Neutrophil (primary cell): ENCODE measurements around the gene LMOD1.

ENCODE experiments used
- H3K27ac ChIP-seq: fragments of 200-600 bp; sonication (generic); 2 replicates; pipeline ENCODE4 v1.5.1; 2016; ENCODE audit warnings: mild to moderate bottlenecking, moderate library complexity
- H3K27me3 ChIP-seq: fragments of 200-600 bp; sonication (generic); 2 replicates; pipeline ENCODE4 v1.6.0; 2016; ENCODE audit warnings: mild to moderate bottlenecking
- H3K36me3 ChIP-seq: fragments of 200-600 bp; sonication (generic); 2 replicates; pipeline ENCODE4 v1.5.1; 2017
- H3K4me1 ChIP-seq, 2 experiments: fragments of 200-600 bp in 1 of 2; sonication (generic) in 1 of 2; 1 replicate in 1 of 2; 2 replicates in 1 of 2; pipeline versions ENCODE4 v1.5.1 to v1.6.1; 2013 to 2016; ENCODE audit warnings: low read depth in 1 of 2, low read length in 1 of 2, mild to moderate bottlenecking in 1 of 2, moderate library complexity in 1 of 2; ENCODE audit not compliant: control insufficient read depth in 1 of 2, insufficient read depth in 1 of 2
- H3K4me3 ChIP-seq, 2 experiments: fragments of 200-600 bp in 1 of 2; sonication (generic) in 1 of 2; 1 replicate in 1 of 2; 2 replicates in 1 of 2; pipeline ENCODE4 v1.5.1; 2013 to 2016; ENCODE audit warnings: low read depth in 1 of 2, low read length in 1 of 2, mild to moderate bottlenecking in 1 of 2, moderate library complexity in 1 of 2
- H3K9me3 ChIP-seq: fragments of 200-600 bp; sonication (generic); 2 replicates; pipeline ENCODE4 v1.5.1; 2016
- CTCF ChIP-seq: fragments of 200-600 bp; sonication (generic); IDR thresholded peaks from 2 replicates; pipeline ENCODE4 v1.5.1; 2016; ENCODE audit warnings: antibody characterized with exemption

LMOD1 gene

GRCh38 chr1:201939574-201939973, 6.8 kb downstream of the LMOD1 start:
- no peaks in the 10 kb centered on the region for H3K4me1 ChIP-seq

GRCh38 chr1:201939148-201939547, 7.2 kb downstream of the LMOD1 start:
- no peak overlapping the region for H3K4me3 ChIP-seq
- H3K9me3 ChIP-seq = no peaks in the 10 kb centered on the region
- H3K4me1 ChIP-seq = no peaks in the 10 kb centered on the region
- TF ChIP-seq CTCF = no peak
- H3K27ac ChIP-seq = no peak overlapping the region
- no peaks in the 10 kb centered on the region for H3K36me3 ChIP-seq
- peaks cover 14% of the 10 kb centered on the region for H3K27me3 ChIP-seq

More at GRCh38 chr1:201939574-201939973, 6.8 kb downstream of the LMOD1 start:
- peaks cover 14% of the 10 kb centered on the region for H3K27me3 ChIP-seq
- no peaks in the 10 kb centered on the region for H3K9me3 ChIP-seq
- H3K36me3 ChIP-seq = no peaks in the 10 kb centered on the region
- no peak for TF ChIP-seq CTCF
- no peak overlapping the region for H3K27ac ChIP-seq
- H3K4me3 ChIP-seq = no peak overlapping the region

GRCh38 chr1:201938440-201939035, 7.8 kb downstream of the LMOD1 start:
- no peak overlapping the region for H3K27ac ChIP-seq
- no peaks in the 10 kb centered on the region for H3K36me3 ChIP-seq
- no peak overlapping the region for H3K4me3 ChIP-seq
- no peaks in the 10 kb centered on the region for H3K9me3 ChIP-seq
- H3K27me3 ChIP-seq = peaks cover 14% of the 10 kb centered on the region
- H3K4me1 ChIP-seq = no peaks in the 10 kb centered on the region
- no peak for TF ChIP-seq CTCF

GRCh38 chr1:201937624-201938213, 8.6 kb downstream of the LMOD1 start:
- no peak overlapping the region for H3K4me3 ChIP-seq
- H3K9me3 ChIP-seq = no peaks in the 10 kb centered on the region
- H3K27me3 ChIP-seq = peaks cover 14% of the 10 kb centered on the region
- no peaks in the 10 kb centered on the region for H3K36me3 ChIP-seq
- no peak for TF ChIP-seq CTCF
- no peak overlapping the region for H3K27ac ChIP-seq
- no peaks in the 10 kb centered on the region for H3K4me1 ChIP-seq

GRCh38 chr1:201933840-201934430, 12.4 kb downstream of the LMOD1 start:
- Histone ChIP-seq H3K9me3 (no peaks in the 10 kb centered on the region), H3K27ac (no peak overlapping the region), H3K4me3 (no peak overlapping the region), H3K4me1 (no peaks in the 10 kb centered on the region), H3K36me3 (no peaks in the 10 kb centered on the region), H3K27me3 (peaks cover 24% of the 10 kb centered on the region)
- no peak for TF ChIP-seq CTCF
